ENCODE measurements around the gene ZNF768.
"Not testable (repeated sequence)": the region's sequence is repeated elsewhere in the genome, so short reads cannot be mapped to it uniquely, and the experiment has no call there.

The ZNF768 gene

GRCh38 chr16:30555315-30556124 is 29.2 kb upstream of the ZNF768 start:
- no peak for DNase-seq

GRCh38 chr16:30554557-30555314 is 28.4 kb upstream of the ZNF768 start:
- no peak for DNase-seq

- DNase-seq = no peak
Observed at GRCh38 chr16:30553393-30553899, 27.1 kb upstream of the ZNF768 start.

DNA sequence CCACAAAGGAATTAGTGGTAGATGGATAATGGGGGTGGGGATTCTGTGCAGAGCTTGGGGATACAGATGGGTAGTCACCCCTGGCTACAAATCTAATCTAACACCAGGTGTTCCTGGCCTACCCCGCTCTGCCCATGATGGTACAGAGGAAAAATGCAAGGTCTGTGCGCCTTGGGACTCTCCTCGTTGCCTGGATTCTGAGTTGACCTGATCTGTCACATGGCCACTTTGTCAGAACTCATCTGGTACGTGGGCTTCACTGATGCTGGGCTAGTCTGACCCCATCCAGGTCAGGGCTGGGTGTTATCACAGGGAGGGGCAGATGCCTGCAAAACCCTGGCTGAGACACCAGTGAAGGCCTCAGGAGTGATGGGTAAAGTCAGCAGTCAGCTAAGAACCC is 26.6 kb upstream of the ZNF768 start:
- DNase-seq = no peak

- no peak for DNase-seq
Observed at GRCh38 chr16:30551781-30552180, 25.4 kb upstream of the ZNF768 start.

- DNase-seq = no peak
Observed at GRCh38 chr16:30548416-30549253, 22.3 kb upstream of the ZNF768 start.

- DNase-seq = no peak
Observed at GRCh38 chr16:30546115-30546514, 19.7 kb upstream of the ZNF768 start.

DNA sequence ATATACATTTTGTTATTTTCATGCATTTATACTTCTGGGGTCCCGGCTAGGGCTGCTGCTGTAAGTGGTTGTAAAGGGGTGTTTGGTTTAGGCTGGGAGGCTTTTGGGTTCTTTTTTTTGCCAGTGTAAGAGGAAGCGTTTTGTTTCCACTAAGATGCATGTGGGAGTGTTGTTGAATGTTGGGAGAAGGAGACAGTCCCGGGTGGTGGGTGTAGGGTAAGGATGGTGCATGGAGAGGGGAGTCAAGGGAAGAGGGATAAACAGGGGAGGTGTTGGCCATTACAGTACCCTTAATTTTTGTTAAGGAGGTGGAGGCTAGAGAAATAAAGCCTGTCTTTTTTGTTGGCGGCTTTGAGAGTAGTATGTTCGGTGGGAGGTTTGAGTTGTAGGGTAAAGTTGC is 16.7 kb upstream of the ZNF768 start:
- DNase-seq = no peak

DNA sequence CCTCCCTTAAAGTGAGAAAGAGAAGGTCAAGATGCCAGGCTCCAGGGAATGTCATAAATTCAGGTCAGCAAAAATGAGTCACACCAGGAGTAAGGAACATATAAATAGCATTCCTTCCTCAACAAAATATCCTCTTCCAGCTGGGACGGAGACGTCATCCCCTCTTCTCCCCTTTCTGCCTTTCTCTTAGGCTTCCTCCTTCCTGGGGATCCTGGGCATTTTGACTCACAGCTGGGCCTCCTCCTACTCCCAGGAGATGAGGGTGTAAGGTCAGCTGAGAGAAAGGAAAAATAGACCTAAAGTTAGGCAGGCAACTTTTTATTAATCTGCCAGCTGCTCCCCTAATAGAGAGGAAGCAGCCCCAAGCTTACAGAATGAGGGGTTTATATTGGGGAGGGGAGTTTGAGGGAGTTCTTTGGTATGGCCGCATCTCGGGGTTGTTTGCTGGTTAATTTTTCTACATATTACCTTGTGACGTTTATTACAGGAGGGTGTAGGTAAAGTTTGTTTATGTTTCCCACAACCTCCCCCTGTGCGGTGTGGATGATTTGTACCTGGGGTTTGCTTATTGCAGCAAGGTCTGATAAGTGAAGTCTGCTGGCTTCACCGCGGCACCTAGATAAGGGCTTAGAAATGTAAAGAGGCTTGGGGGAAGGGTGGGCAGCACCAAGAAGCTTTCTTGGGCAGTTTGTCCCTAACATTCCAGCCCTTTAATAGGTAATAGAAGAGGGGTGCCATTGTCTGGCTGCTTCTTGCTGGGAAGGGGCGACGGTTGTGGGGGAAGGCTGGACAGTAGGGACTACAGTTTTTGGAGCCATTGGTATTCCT is 15.3 kb upstream of the ZNF768 start:
- DNase-seq = no peak

GRCh38 chr16:30540916-30541464 is 14.6 kb upstream of the ZNF768 start:
- not testable (repeated sequence) for DNase-seq

DNA sequence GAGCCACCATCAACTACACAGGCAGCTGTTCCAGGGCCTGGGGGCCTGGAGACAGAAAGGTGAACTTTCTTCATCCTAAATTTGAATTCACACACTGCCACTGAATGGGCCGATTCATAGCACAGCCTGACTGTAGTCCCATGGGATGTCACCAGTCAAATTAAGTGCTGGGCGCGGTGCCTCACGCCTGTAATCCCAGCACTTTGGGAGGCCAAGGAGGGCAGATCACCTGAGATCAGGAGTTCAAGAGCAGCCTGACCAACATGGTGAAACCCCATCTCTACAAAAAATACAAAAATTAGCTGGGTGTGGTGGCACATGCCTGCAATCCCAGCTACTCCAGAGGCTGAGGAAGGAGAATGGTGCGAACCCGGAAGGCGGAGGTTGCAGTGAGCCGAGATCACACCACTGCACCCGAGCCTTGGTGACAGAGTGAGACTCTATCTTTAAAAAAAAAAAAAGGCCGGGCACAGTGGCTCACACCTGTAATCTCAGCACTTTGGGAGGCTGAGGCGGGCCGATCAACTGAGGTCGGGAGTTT is 13.7 kb upstream of the ZNF768 start:
- not testable (repeated sequence) for DNase-seq

DNA sequence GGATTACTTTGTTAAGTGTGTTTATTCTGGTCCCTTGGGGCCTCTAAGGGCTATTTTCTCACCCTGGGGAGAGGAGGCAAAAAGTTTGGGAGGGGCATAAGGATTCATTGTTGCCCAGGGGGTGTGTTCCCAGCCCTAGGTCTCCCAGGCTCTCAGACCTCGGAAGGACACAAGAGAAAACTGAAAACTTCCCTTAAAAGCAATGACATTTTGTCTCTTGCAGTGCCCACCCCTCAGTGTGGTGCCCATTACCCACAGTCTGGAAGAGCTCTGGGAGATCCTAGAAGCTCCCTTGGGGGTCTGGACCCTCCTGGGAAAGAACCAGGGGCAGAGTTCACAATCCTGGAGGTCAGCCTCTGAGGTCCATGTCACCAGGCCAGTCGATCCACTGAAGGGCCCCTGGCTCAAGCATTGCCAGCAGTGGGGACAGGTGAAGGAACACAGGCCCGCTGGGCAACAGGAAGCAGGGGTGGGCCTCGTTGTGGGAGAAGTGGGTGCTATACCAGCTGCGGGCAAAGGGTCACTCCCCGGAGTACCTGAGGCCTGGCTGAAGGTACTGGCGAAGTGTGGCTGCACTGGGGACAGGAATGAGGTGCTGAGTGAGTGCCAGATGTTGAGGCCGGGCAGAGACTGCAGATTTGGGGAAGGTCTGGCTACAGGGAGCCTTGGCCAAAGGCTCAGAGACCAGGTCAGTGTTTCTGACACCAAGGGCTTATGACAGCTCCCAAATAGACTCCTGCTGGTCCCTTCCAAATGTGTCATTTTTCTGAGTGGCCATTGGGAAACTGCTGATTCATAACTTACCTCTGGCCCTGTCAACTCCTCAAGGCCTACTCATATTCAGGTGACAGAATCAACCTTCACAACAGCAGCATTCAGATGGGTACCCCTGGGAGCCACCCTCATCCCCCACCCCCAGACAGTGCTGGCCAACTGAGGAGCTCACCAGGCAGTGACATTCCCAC is 12.9 kb upstream of the ZNF768 start:
- no peak for DNase-seq

- DNase-seq = not testable (repeated sequence)
Observed at GRCh38 chr16:30536391-30537024, 10.1 kb upstream of the ZNF768 start.

DNA sequence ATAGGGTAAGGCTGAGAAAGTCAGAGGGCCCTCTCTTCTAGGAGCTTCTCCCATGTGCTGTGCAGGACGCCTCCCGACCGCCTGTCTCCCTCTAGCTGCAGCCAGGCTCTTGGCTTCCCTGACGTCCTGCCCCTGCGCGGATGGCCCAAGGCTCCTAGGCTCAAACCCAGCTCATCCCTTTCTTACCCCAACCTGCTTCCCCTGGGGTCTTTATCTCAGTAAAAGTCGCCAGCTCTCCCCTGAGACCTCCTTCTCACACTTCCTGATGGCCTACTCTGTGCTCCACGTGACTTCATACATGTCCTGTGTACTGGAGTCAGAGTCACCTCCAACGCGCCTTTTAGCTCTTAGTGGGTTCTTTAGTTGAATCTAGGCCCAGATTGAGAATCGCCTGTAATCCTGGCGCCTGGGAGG is 9.4 kb upstream of the ZNF768 start:
- peak; percentile 74 for DNase-seq

DNA sequence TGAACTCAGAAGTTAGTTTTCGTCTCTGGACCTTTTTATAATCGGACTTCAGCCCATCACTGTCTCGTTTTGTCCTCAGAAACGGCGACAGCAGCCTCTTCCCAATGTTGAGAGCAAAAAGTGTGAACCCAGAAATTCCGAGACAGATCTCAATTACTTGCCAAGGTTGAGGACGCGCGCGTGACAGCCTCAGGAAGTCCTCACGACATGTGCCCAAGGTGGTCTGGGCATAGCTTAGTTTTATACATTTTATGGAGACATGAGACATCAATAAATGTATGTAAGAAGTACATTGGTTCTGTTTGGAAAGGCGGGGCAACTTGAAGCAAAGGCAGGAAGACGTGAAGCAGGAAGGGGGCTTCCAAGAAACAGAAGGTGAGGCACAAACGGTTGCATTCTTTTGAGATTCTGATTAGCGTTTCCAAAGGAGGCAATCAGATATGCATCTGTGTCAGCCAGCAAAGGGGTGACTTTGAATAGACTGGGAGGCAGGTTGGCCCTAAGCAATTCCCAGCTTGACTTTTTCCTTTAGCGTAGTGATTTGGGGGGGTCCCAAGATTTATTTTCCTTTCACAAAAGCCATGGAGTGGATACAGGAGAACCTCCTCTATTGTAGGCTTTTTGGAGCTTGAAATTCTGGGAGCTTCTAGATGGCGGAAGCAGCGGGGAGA is 8.9 kb upstream of the ZNF768 start:
- DNase-seq = no peak

- DNase-seq = peak; percentile 85
Observed at GRCh38 chr16:30534368-30535105, 8.2 kb upstream of the ZNF768 start, which contains the start of gene ZNF747. ZNF747 (minus strand) TSS chr16:30534858; CDS start chr16:30534679, 179 bp downstream.

DNA sequence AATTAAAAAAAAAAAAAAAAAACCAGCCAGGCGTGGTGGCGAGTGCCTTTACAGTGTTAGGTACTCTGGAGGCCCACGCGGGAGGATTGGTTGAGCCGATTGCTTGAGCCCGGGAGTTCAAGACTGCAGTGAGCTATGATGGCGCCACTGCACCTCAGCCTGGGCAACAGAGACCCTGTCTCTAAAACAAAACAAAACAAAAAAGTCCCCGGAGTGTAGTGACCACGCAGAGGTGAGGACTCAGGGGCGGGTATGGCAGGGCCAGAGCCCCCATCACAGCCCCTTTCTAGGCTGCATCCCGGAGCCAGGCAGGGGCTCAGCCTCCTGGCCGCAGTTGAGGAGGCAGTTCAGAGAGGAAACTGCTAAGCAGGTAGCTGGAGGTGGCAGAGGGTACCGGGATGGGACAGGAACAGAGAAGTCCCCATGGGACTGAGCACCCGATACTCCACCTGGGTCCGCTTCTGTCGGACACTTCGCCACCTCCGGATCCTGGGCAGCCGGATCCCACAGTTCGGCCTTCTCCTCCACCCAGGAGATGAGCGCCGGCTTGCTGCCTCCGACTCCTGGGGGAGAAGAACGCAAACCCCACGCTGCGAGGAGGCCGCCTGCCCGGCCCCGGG is 7.5 kb upstream of the ZNF768 start:
- no peak for DNase-seq

DNA sequence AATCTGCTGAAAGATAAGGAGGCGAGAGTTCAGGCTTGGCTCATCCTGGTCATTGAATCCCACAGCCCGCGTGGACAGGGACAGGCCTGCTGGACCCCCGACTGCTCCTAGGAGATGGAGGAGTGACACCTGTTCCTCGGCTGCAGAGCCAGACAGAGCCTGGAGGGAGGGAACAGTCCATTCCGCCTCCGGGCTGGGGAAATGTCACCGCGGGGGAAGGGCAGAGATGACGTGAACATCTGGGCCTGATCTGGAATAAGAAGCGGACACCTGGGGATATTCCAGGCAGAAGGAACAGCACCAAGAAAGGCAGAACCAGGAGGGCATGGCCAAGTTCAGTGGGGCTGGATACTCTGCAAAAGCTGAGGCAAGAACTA is 6.8 kb upstream of the ZNF768 start:
- no peak for DNase-seq

Measured in DMS79 treated with DMSO at 0.1 percent for 48 hours (cell line).